ENCODE data around the gene FBXL17.

- TF ChIP-seq, protein P1, sequence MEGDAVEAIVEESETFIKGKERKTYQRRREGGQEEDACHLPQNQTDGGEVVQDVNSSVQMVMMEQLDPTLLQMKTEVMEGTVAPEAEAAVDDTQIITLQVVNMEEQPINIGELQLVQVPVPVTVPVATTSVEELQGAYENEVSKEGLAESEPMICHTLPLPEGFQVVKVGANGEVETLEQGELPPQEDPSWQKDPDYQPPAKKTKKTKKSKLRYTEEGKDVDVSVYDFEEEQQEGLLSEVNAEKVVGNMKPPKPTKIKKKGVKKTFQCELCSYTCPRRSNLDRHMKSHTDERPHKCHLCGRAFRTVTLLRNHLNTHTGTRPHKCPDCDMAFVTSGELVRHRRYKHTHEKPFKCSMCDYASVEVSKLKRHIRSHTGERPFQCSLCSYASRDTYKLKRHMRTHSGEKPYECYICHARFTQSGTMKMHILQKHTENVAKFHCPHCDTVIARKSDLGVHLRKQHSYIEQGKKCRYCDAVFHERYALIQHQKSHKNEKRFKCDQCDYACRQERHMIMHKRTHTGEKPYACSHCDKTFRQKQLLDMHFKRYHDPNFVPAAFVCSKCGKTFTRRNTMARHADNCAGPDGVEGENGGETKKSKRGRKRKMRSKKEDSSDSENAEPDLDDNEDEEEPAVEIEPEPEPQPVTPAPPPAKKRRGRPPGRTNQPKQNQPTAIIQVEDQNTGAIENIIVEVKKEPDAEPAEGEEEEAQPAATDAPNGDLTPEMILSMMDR (IDR thresholded peaks at IDR 0.05), result no peak
- TF ChIP-seq NRF1 (IDR thresholded peaks at IDR 0.05; ENCODE audit: low read depth, low read length) (no peak), MXI1 (IDR thresholded peaks at IDR 0.05; ENCODE audit: low read depth, low read length) (no peak), RAD21 (IDR thresholded peaks at IDR 0.05; ENCODE audit: low read length) (no peak), MAX (IDR thresholded peaks at IDR 0.05; ENCODE audit: low read depth) (no peak), RFX5 (IDR thresholded peaks at IDR 0.05; ENCODE audit: low read length) (no peak), GABPA (IDR thresholded peaks at IDR 0.05; ENCODE audit: low read depth) (no peak), POLR2AphosphoS5 (IDR thresholded peaks at IDR 0.05; ENCODE audit: low read depth, low read length) (no peak), ZBTB33 (IDR thresholded peaks at IDR 0.05; ENCODE audit: borderline replicate concordance, low read depth) (no peak), TCF12 (IDR thresholded peaks at IDR 0.05) (no peak)
Observed at GRCh38 chr5:108220834-108221233, 161.1 kb downstream of the FBXL17 start.

All from SK-N-SH (cell line).